ENCODE data around the gene USP43.

DNA sequence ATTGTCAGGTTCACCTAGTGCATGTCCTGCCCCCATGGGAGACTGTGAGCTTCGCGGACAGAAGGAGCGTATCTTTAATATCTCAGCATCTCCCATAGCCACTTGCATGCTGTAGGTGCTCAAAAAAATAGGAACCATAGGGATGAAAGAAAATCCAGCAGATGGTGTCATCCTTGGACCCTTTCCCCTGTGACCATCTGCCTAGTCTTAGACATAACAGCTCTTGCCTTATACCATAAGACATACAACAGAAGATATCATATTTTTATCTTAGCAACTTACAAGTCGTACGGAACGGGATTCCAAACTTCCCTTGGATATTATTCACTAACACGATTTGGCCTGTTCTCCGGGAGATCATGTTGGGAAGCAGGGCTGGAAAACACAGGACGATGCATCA is 131.6 kb downstream of the USP43 start:
- TF ChIP-seq, protein P1, sequence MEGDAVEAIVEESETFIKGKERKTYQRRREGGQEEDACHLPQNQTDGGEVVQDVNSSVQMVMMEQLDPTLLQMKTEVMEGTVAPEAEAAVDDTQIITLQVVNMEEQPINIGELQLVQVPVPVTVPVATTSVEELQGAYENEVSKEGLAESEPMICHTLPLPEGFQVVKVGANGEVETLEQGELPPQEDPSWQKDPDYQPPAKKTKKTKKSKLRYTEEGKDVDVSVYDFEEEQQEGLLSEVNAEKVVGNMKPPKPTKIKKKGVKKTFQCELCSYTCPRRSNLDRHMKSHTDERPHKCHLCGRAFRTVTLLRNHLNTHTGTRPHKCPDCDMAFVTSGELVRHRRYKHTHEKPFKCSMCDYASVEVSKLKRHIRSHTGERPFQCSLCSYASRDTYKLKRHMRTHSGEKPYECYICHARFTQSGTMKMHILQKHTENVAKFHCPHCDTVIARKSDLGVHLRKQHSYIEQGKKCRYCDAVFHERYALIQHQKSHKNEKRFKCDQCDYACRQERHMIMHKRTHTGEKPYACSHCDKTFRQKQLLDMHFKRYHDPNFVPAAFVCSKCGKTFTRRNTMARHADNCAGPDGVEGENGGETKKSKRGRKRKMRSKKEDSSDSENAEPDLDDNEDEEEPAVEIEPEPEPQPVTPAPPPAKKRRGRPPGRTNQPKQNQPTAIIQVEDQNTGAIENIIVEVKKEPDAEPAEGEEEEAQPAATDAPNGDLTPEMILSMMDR (IDR thresholded peaks at IDR 0.05; ENCODE audit: low read length), result no peak
- TF ChIP-seq EZH2 (optimal IDR thresholded peaks at IDR 0.05; ENCODE audit: low read depth, low read length), result no peak

All from MM.1S (cell line).